AG20443 (cell line): ENCODE results near the gene NELL2.
"Not testable (repeated sequence)": the region's sequence is repeated elsewhere in the genome, so short reads cannot be mapped to it uniquely, and the experiment has no call there.

Experiments
- DNase-seq: peaks from one replicate; pipeline ENCODE4 v3.0.0; 2012; ENCODE audit warnings: low spot score, mixed read lengths

NELL2 gene

DNA sequence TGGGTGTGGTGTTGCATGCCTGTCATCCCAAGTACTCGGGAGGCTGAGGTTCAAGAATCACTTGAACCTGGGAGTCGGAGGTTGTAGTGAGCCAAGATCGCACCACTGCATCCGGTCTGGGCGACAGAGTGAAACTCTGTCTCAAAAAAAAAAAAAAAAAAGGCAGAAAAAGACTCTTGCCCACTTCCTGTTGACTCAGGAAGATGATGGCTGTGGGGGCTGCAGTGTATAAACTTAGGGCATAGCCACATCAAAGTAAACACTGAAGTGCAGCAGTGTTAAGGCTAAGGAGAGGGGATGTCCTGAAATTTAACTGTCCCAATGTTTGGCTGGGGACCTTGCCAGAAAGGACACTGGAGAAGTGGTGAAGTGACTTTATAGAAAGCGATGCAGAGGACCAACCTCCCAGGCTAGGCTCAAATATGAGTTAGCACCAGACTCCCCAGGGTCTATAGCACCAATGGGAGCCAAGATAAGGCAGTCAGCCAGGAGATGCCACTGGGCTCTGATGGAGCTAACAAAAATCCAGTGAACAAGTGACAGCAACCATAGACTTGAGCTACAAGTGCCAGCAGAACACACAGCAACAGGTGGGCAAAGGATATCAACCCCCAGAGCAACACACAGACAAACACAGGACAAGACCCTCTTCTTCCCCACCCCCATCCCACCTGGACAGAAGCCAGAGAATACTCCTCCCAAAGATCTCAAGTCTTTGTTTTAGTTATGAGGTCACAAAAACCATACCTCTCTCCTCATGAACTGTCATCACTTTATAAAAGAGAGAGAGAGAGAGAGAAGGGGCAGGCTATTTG lies 28.0 kb downstream of the NELL2 start:
- no peak for DNase-seq

DNA sequence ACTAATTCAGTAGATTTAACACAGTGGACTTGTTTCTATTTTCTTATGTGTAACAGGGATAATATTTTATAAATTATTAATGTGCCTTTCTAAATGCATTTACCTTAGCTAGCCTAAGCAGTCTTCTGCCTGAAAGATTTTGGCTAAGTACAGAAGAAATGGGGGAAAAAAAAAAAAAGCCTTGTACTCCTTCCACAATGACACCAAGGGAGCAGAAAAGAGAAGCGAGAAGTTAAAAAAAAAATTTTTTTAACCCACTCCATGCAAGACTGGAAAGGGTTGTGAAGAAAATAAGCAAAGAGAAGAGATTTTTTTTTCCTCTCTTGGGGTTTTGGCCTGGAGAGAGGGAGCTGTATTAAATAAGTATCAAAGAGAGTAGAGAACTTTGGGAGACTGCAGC lies 28.7 kb downstream of the NELL2 start:
- no peak for DNase-seq

DNA sequence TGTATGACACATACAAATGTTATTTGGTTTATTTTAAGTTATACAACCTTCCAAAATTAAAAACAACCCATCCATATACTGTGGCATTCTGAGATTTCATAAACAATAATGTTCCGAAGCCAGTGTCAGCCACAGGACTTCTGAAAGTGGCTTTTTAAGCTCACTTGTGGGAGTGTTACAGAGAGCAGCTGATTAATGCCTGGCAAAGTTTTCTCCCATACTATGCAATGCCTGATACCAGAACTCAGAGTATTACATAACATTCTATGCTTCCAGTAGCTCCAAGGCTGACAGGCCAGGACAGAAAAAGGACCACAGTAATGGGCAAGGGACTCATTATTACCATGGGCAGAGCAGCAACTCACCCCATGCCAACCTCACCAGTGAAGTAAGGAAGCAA lies 29.3 kb downstream of the NELL2 start:
- DNase-seq, result no peak

DNA sequence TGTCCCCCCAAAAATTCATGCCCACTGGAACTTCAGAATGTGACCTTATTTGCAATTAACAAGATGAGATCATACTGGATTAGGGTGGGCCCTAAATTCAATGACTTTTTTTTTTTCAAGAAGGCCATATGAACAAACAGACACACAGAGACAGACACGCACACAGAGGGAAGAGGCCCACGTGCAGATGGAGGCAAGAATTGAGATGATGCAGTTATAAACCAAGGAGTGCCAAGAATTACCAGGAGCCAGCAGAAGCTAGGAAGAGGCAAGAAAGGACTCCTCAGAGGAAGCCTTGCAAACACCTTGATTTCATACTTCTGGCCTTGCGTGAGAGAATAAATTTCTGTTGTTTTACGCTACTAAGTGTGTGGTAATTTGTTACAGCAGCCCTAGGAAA lies 33.4 kb downstream of the NELL2 start:
- DNase-seq, result no peak

DNA sequence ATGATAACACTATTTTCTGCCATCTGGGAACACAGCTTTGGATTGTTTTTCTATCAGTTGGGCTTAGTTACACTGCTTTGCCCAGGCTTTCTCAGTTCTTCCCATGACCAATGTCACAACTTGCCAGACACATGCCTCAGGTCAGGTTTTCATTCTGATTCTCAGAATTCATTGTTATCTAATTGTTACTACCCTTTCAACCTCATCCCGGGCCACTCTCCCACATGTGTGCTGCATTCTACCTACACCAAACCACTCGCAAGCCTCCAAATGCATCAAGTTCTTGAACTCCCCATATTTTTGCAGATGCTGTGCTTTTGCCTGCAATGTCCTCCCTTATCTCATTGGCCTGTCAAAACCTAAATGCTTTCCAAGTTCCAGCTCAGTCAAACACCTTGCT lies 36.3 kb downstream of the NELL2 start:
- no peak for DNase-seq

DNA sequence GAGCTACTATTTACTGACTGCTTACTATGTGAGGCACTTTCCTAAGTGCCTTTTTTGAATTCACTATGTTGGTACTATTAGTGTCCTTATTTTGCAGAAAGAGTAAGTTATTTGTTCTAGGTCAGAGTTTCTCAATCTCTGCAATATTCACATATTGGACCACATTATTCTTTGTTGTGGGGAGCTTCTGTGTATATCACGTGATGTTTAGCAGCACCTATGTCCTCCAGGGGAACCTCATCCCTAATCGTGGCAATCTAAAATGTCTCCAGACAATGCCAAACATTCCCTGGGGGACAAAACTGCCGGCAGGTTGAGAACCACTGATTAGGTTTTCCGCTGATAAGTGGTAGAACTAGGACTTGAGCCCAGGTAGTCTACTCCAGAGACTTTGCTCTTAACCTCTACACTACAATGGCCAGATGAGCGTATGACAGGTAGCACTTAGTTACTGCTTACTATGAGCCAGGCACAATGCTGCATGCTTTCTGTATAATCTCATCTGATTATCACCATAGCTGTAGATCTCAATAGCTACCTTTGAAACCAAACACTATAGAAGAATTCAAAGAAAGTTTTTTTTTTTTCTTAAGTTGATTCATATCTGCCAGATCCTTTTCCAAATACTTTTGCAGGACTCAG lies 38.9 kb downstream of the NELL2 start:
- no peak for DNase-seq

DNA sequence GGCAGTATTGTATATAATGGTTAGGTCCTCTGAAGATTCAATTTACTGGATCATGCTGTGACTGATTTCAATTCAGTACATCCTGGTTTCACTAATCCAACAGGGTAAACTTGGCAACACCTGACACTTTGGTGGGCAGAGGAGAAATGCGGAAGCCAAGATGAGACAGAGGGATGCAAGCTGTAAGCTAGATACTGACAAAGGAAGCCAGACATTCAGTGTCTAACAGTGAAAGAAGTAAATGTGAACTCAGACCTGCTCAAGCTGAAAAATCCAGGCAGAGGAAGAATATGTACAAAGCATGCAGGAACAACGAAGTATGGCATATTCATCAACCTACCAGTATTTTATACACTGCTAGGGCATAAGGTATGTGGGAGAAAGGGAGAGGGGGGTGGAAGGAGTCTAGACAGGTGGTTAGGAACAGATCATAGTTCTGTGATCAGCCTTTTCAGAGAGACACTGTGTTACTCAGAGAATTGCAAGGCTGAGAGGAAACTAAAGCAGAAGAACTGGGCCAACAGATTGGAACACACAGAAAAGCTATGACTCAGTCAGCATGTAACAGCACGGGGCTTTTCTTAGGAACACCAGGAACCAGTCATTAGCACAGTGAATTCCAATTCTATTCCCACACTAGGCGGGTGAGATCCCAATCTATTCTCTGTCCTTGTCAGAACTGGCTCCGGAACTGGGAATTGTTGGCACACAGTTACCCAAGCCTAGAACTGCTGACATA lies 40.3 kb downstream of the NELL2 start:
- DNase-seq, result peak; percentile 9

DNA sequence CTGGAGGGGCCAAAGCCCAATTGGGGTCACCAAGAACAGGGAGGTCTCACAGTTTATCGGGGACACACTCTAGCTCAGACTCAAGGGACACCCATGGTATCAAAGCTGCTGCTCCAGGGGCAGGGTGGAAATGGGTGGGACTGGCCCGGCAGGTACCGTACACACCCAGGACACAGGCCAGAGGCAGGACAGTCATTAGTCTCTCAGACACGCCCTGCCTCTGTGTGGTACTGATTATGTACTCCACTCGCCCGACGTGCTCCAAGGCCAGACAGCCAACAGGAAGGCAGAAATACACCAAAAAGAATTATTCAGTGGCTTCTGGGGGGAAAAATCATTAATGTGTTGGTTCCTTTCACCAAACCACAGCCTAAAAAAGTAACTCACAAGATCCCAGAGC lies 41.1 kb downstream of the NELL2 start:
- not testable (repeated sequence) for DNase-seq

DNA sequence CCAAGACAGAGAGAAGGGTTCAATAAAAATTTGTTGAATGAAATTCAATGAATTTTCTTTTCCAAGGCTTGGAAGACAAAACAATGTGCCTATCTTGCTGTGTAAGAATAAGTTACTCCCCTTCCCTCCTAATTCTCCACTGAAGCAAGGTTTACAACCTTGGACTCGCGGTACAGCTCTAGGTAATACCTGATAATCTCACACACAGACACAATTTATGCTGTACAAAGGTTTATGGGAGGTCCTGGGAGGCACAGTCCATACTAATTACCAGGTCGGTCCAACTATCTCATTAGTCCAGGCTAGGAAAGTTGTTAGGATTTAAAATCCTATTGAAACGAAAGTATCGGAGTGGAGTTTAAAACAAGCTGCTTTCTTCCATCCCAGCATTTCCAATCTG lies 42.6 kb downstream of the NELL2 start:
- no peak for DNase-seq

DNA sequence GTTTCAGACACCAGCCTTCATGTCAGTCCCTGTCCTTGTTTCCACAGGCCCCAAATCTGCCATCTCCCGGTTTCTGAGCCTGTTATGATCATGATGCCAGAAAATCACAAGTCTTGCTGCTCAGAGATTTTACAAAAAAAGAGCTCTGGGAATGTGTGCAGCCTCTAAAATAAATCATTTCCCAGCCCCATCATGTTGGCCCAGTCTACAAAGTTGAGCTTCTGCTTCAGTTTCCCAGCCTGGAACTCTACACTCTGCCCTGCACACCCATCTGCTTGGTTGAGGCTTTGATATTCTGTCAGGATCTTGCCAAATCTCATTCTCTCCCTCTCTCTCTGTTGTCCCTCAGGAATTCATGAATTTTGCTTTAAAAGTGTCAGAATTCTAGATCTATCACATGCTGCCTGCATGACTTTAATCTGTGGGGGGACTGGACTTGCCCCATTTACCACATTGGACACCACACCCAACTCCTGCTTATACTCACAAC lies 45.5 kb downstream of the NELL2 start:
- no peak for DNase-seq

DNA sequence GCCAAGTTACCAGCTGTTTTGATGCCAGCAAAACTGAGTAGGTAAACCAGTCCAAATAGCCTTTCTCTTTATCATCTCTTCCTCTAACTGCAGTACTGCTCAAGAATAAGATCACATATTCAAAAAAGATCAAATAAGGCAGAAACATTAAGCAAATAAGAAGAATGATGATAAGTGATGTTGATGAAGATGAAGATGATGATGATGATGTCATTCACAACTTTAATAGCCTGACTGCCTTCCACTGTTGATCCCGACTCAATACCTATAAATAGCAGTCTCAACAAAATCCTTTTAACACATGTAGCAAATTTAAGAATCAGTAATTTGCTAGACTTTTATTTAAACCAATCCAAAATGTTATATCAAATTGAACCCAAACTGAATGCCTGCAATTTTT lies 47.1 kb downstream of the NELL2 start:
- DNase-seq, result no peak

DNA sequence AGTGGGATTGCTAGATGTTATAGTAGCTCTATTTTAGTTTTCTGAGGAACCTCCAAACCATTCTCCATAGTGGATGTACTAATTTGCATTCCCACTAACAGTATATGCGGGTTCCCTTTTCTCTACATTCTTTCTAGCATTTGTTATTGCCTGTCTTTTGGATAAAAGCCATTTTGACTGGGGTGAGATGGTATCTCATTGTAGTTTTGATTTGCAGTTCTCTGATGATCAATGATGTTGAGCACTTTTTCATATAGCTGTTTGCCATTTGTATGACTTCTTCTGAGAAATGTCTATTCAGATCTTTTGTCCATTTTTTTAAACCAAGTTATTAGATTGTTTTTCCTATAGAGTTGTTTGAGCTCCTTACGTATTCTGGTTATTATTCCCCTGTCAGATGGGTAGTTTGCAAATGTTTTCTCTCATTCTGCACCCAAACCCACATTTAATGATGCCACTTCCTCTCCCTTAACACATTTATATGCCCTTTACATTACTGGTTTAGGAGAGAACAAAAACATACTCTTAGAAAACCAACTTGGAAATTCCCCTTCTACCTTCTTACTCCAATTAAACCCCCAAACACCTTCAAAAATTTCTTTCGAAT lies 48.2 kb downstream of the NELL2 start:
- no peak for DNase-seq

DNA sequence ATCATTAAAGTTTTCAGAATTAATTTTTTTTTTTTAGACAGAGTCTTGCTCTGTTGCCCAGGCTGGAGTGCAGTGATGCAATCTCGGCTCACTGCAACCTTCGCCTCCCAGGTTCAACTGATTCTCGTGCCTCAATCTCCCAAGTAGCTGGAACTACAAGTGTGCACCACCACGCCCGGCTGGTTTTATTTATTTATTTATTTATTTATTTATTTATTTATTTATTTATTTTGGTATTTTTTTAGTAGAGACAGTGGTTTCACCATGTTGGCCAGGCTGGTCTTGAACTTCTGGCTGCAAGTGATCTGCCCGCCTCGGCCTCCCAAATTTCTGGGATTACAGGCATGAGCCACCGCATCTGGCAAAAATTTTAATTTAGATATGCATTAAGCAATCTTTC lies 54.4 kb downstream of the NELL2 start:
- not testable (repeated sequence) for DNase-seq

DNA sequence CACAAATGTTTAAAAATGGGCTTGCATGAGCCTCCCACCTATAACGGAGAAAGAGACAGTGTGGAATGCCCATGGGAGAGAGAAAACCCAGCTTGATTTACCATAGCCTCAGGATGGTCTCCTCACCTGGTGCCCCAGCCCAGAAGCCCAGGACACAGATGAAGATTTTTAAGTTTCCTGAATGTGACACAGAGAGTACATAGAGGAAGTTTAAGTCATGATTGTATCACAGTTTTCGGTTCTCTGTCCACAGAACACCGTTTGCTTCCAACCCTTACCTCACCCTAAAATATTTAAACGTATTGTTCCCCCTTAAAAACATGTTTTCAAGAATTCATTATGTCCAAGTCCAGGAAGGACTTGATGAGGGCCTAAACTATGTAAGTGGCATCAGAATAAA lies 56.2 kb downstream of the NELL2 start:
- no peak for DNase-seq

DNA sequence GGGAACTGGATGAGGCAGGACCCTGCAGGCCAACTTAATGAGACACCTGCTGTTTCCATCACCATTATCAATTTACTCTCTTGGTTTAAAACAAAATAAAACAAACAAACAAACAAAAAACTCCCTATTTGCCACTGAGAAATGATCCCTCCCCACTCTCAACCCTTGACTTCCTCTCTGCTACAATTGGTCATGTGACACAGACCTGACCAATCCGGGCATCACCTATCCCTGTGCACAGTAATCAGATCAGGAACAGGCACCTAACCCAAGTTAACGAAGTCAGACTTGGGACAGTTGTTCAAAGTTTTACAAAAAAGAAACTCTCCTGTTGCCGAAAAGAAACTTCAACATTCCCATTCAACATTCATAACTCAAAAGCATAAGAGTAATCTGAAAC lies 58.4 kb downstream of the NELL2 start:
- no peak for DNase-seq

DNA sequence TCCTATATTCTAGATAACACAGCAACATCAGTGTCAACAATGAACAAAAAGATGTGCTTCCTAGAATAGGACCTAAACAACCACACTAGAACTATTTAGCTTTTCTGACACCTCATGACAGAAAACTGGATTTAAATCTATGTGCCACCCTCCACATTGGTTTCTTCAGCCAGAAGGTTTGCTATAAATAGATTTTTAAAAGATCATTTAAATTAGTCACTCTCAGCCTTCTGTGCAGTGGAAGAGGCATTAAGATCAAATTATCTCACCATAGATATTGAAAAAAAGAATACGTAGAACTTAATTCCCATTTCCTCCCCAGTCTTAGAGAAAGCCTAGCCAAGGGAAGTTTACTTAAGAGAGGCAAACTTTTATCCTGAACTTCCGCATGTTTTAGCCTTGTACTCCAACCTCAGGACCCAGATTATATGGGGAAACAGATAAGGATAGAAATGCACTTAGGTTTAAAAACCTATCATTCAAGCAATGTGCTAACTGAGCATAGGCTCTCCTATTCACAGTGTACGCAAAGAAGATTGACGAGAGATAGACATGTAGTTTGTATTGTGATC lies 59.6 kb downstream of the NELL2 start:
- DNase-seq, result no peak

DNA sequence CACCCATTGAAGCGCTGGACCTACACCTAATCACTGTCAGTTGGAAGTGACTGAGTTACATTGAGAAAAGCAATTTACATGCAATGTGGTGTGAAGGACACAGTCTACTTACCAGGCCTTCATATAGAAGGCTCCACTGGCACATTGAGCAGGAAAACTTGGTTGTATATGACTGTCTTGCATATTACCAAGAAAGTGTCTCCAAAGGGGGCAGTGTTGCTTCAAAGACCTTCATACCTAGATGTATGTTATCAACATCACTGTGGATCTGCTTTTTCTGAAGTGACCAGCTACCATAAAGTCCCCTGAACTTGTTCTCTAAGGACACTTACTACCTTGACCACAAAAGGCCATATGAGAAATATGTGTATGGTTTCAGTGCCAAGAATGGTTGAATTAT lies 64.1 kb downstream of the NELL2 start:
- no peak for DNase-seq

DNA sequence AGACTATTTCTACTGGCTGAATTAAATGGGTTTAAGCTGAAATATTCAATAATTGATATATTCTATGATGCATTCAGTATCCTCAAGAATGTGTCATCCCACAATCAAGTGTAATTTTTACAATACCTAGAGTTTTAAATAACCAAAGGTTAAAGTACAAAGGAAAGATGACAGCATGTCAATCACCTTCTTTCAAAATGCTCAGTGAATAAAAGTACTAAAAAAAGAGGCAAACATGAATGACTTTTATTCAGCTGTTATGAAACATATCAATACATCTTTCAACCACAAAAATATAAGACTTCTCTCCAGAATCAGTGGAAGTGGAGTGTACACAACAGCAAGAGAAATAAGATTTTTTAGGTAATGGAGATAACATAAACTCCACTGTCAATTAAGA lies 72.0 kb downstream of the NELL2 start:
- no peak for DNase-seq

DNA sequence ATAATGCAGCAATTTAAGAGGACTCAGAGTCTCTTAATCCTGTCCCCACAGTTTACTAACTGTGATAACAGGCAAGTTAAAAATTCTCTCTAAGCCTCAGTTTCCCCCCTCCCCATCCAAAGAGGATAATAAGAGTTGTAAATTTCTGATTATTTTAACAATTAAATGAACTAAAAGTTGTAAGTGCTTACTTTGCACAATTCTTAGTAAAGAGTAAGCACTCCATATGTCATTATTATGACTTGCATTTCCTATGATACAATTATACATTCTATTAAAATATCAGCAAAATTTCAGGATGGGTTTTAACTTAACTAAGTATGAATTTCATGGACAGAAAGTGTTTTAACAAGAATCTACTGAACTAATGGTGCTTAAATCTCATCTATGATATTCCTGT lies 80.1 kb downstream of the NELL2 start:
- DNase-seq, result no peak

DNA sequence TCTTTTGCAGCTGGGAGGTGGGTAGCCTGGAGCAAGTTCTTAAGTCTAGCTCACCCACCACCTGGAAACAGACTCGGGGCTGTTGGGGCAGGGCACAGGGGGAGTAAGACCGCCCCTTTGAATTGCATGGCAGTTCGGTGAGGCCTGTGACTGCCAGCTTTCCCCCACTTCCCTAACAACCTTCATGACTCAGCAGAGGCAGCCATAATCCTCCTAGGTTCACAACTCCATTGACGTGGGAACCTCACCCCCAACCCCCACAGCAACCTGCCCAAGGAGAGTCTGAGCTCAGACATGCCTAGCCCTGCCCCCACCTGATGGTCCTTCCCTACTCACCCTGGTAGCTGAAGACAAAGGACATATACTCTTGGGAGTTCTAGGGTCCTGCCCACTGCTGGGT lies 87.4 kb downstream of the NELL2 start:
- DNase-seq, result no peak

DNA sequence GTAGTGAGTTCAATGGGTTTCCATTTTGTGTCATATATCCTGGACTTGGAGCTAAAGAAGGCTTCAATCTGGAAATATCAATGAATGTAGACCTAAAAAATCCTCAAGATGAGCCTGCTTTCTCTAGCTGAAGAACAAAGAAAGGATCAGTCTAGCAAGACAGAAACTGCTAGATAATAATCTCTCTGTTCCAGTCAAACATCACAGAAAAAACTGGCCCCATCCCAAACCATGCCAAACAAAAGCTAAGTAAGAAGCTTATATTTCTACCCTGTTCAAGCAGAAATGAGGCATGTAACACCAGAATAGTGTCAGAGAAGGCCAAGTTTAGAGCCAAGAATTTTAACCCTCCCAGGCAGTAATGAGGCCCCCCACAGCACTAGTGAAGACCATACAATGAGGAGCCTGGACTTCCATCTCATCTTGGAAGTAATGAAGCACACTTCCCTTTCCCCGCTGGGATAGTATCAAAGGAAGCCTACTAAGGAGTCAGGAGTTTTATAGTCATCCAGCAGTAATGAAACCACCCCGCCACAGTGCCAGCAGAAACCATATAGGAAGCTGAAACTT lies 95.8 kb downstream of the NELL2 start:
- DNase-seq, result no peak

DNA sequence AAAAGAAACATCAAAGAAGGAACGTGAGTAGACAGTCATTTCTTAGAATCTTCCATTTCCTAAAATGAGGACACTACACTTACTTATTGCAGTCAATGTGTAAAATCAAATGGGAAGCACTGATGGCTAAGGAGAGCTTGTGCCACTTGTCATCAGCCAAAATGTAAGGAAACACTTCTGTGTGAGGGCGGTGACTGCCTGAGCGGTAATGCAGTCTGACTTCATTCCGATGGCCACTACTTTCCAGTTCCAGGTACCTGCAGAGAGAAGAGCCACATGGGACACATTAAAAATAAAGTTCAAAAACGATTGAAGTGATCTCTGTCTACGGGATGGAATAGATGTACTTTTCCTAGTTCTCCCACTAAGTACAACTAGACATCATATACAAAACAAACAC lies 96.3 kb downstream of the NELL2 start:
- DNase-seq, result no peak
